OCI-LY7 (cell line): Measurements from ENCODE around the gene ACSL3. TPM values are rescaled to one million over a fixed set of nuclear protein-coding genes. Genes with fewer than 3 reads are reported as not detected.

Source experiments
- BruUV-seq: library from RNA; stranded (reverse); fragments of 400-500 nt; replicated peaks from 2 replicates; lab custom pipeline; 2021; lab: Mats Ljungman, UMichigan
- CTCF ChIA-PET: fragments of 300-600 bp; sonication (Branson Sonifier 250); formaldehyde crosslinking; loops from one replicate; lab custom pipeline; 2022; ENCODE audit warnings: antibody characterized with exemption; ENCODE audit not compliant: unreplicated experiment; lab: Charles Lee
- POLR2A ChIA-PET: fragments of 300-600 bp; sonication (Branson Sonifier 250); formaldehyde crosslinking; loops from one replicate; lab custom pipeline; 2022; ENCODE audit warnings: antibody characterized with exemption; lab: Charles Lee
- DNase-seq: peaks from one replicate; pipeline ENCODE4 v3.0.0-alpha.2; 2015; ENCODE audit warnings: low spot score
- H2AFZ ChIP-seq: fragments of 200-600 bp; sonication (generic), shearing (Covaris generic); 2 replicates; pipeline ENCODE4 v1.6.1; 2014; ENCODE audit warnings: mild to moderate bottlenecking, antibody characterized with exemption, low read length, moderate library complexity
- H3K27ac ChIP-seq: fragments of 200-600 bp; sonication (generic); 2 replicates; pipeline ENCODE4 v1.5.1; 2014; ENCODE audit warnings: mixed run types, low read depth, mild to moderate bottlenecking, moderate library complexity, low read length, inconsistent platforms; ENCODE audit not compliant: poor library complexity, severe bottlenecking
- H3K36me3 ChIP-seq: fragments of 200-600 bp; sonication (generic); 2 replicates; pipeline ENCODE4 v1.6.1; 2014; ENCODE audit warnings: mild to moderate bottlenecking, antibody characterized with exemption, low read length, moderate library complexity, mixed read lengths; ENCODE audit not compliant: insufficient read depth
- H3K4me1 ChIP-seq: fragments of 200-600 bp; sonication (generic); 2 replicates; pipeline ENCODE4 v1.5.1; 2014; ENCODE audit warnings: mild to moderate bottlenecking, low read length; ENCODE audit not compliant: insufficient read depth, poor library complexity, severe bottlenecking
- H3K4me2 ChIP-seq: fragments of 200-600 bp; sonication (generic); 2 replicates; pipeline ENCODE4 v1.6.1; 2014; ENCODE audit warnings: mild to moderate bottlenecking, low read length
- H3K4me3 ChIP-seq: fragments of 200-600 bp; sonication (generic); 2 replicates; pipeline ENCODE4 v1.5.1; 2014; ENCODE audit warnings: mild to moderate bottlenecking, low read depth, low read length; ENCODE audit not compliant: poor library complexity, severe bottlenecking
- H3K79me2 ChIP-seq: fragments of 200-600 bp; sonication (generic); 2 replicates; pipeline ENCODE4 v1.6.1; 2016; ENCODE audit warnings: low read depth, mild to moderate bottlenecking, low read length, moderate library complexity, mixed read lengths; ENCODE audit not compliant: insufficient read depth
- H3K9me2 ChIP-seq: fragments of 200-600 bp; sonication (generic); 2 replicates; pipeline ENCODE4 v1.6.1; 2016; ENCODE audit warnings: mild to moderate bottlenecking, low read length, mixed read lengths; ENCODE audit not compliant: insufficient read depth
- H3K9me3 ChIP-seq: fragments of 200-600 bp; sonication (generic); 2 replicates; pipeline ENCODE4 v1.6.1; 2014; ENCODE audit warnings: mild to moderate bottlenecking, mixed run types, low read length, mixed read lengths
- H4K20me1 ChIP-seq: fragments of 200-600 bp; sonication (generic); 2 replicates; pipeline ENCODE4 v1.6.1; 2014; ENCODE audit warnings: mild to moderate bottlenecking, antibody characterized with exemption, low read length, moderate library complexity, mixed read lengths; ENCODE audit not compliant: insufficient read depth
- CTCF ChIP-seq: fragments of 200-600 bp; sonication (generic); conservative IDR thresholded peaks from 2 replicates; pipeline ENCODE4 v1.5.1; 2014; ENCODE audit warnings: mild to moderate bottlenecking, antibody characterized with exemption, low read length, moderate library complexity, mixed read lengths
- EZH2phosphoT487 ChIP-seq: fragments of 200-600 bp; sonication (generic); IDR thresholded peaks from 2 replicates; pipeline ENCODE4 v1.6.1; 2018; ENCODE audit warnings: low read depth, borderline replicate concordance, mild to moderate bottlenecking, mixed run types, antibody characterized with exemption, low read length, moderate library complexity, mixed read lengths
- intact Hi-C: fragments of 100-400 bp; cut with micrococcal nuclease; formaldehyde crosslinking; loops from one replicate; pipeline ENCODE4 v1.10.0; 2022; ENCODE audit not compliant: unreplicated experiment
- total RNA-seq, 2 experiments: library from RNA; depleted of rRNA in 1 of 2; stranded (reverse); fragments of >200 nt in 1 of 2; shearing (Covaris generic) in 1 of 2; gene quantifications; 2 replicates each; pipeline ENCODE4 v1.2.3, GENCODE V29; 2014 to 2022

ACSL3 gene
- total RNA-seq, 2 experiments from 2014 or later: 62.6 to 83.2 TPM

- Histone ChIP-seq H3K9me2 (no peaks in the 10 kb centered on the region), H3K4me1 (peaks cover 9% of the 10 kb centered on the region), H3K27ac (no peak overlapping the region), H3K79me2 (no peaks in the 10 kb centered on the region), H4K20me1 (no peaks in the 10 kb centered on the region), H3K4me2 (no peak overlapping the region; the same call in 1 of the 2 replicates), H3K4me3 (no peak overlapping the region), H3K36me3 (no peaks in the 10 kb centered on the region), H2AFZ (peak overlapping the region; percentile 70), H3K9me3 (no peaks in the 10 kb centered on the region)
- CTCF ChIA-PET: interaction anchor here (2.3 kb wide), 1 partner anchor 10 kb away, joined by 10 read pairs; no protein-coding TSS in a partner anchor
- BruUV-seq: no TSS peak
- TF ChIP-seq CTCF (peak; percentile 58), EZH2phosphoT487 (no peak)
- intact Hi-C loops: no loop called here
- DNase-seq: peak; percentile 61
- POLR2A ChIA-PET: interaction anchor here (0.6 to 2.5 kb wide), 3 partner anchors 11 to 34 kb away, joined by 3 to 10 read pairs (median 4); no protein-coding TSS in a partner anchor
Measured at GRCh38 chr2:222982010-222982908, 121.4 kb downstream of the ACSL3 start.

GRCh38 chr2:222982909-222983265 is 122.1 kb downstream of the ACSL3 start:
- H3K9me3 ChIP-seq: no peaks in the 10 kb centered on the region
- peaks cover 9% of the 10 kb centered on the region for H3K4me1 ChIP-seq
- no peak for TF ChIP-seq CTCF
- TF ChIP-seq EZH2phosphoT487: no peak
- BruUV-seq: no TSS peak
- H3K36me3 ChIP-seq: no peaks in the 10 kb centered on the region
- DNase-seq: no peak
- no peaks in the 10 kb centered on the region for H4K20me1 ChIP-seq
- H3K79me2 ChIP-seq: no peaks in the 10 kb centered on the region
- intact Hi-C loops: no loop called here
- CTCF ChIA-PET: no interaction called here
- no peak overlapping the region for H3K27ac ChIP-seq
- no peak overlapping the region for H3K4me2 ChIP-seq
- no peak overlapping the region for H3K4me3 ChIP-seq
- no peak overlapping the region for H2AFZ ChIP-seq
- no peaks in the 10 kb centered on the region for H3K9me2 ChIP-seq
- POLR2A ChIA-PET: interaction anchor here (0.5 to 2.5 kb wide), 5 partner anchors 11 to 455 kb away, joined by 3 to 10 read pairs (median 3); no protein-coding TSS in a partner anchor

- ChIA-PET POLR2A (no interaction called here), CTCF (no interaction called here)
- BruUV-seq: no TSS peak
- intact Hi-C loops: no loop called here
- H3K4me1 ChIP-seq: peaks cover 9% of the 10 kb centered on the region
- no peaks in the 10 kb centered on the region for H3K9me3 ChIP-seq
- no peak for TF ChIP-seq EZH2phosphoT487
- TF ChIP-seq CTCF: no peak
- no peaks in the 10 kb centered on the region for H3K9me2 ChIP-seq
- H3K79me2 ChIP-seq: no peaks in the 10 kb centered on the region
- no peak for DNase-seq
- H2AFZ ChIP-seq: no peak overlapping the region
- no peak overlapping the region for H3K4me3 ChIP-seq
- H3K4me2 ChIP-seq: no peak overlapping the region
- H3K36me3 ChIP-seq: no peaks in the 10 kb centered on the region
- H3K27ac ChIP-seq: no peak overlapping the region
- H4K20me1 ChIP-seq: no peaks in the 10 kb centered on the region
Measured at GRCh38 chr2:222984908-222985307, 124.1 kb downstream of the ACSL3 start.
